SH-SY5Y (cell line): ENCODE data around the gene TRIO.

Experiments used
- GATA2 ChIP-seq: IDR thresholded peaks from 2 replicates; pipeline ENCODE4 v1.6.1; 2011; ENCODE audit warnings: mild to moderate bottlenecking, low read depth, low read length
- GATA3 ChIP-seq: IDR thresholded peaks from 2 replicates; pipeline ENCODE4 v1.6.1; 2011; ENCODE audit warnings: low read depth, mild to moderate bottlenecking, low read length, moderate library complexity

TRIO gene

GRCh38 chr5:14380712-14381111 is 237.6 kb downstream of the TRIO start:
- TF ChIP-seq GATA2 (no peak), GATA3 (no peak)

- TF ChIP-seq GATA3 = no peak
- no peak for TF ChIP-seq GATA2
These were observed 239.5 kb downstream of the TRIO start for GRCh38 chr5:14382640-14383039.

GRCh38 chr5:14383923-14384322 is 240.8 kb downstream of the TRIO start:
- no peak for TF ChIP-seq GATA3

GRCh38 chr5:14385019-14385418 is 241.9 kb downstream of the TRIO start:
- no peak for TF ChIP-seq GATA2
- TF ChIP-seq GATA3 = no peak

GRCh38 chr5:14386884-14387624 is 243.9 kb downstream of the TRIO start:
- TF ChIP-seq GATA3 (no peak), GATA2 (no peak)

DNA sequence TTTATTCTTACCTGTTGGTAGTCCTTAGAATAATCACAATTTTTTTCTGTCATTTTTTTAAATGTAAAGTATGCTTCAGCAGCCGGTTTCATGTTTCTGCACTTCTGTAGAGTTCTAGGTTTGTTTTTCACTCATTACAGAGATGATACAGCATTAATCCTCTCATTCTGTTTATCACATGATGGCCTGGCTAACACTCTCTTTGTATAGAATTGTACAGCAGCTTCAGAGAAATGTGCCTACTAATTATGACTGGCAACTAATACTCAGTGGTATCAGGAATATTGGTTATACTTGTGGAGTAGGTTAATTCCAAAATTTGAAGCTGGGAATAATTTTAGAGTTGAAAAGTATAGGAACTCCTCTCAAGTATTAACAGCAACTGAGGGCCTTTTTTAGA is 245.6 kb downstream of the TRIO start:
- no peak for TF ChIP-seq GATA3
- no peak for TF ChIP-seq GATA2

GRCh38 chr5:14394365-14394764 is 251.2 kb downstream of the TRIO start:
- no peak for TF ChIP-seq GATA3
- TF ChIP-seq GATA2 = no peak

DNA sequence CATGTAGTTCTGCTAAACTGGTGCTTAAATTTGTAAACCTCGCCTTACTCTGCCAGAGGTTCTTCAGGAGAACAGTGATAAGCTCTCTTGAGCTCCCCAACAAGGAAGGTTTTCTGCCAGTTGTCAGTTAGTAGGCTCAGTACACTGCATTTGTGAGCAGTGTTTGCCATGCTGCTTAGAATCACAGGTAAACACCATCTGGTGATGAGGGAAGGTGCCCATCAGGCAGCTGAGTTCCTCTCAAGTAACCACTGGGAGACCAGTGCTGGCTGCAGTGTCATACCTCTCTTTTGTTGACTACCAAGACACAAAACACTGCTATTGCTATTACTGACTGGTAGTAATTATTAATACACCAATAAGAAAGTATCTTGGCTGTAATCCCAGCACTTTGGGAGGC is 252.3 kb downstream of the TRIO start:
- no peak for TF ChIP-seq GATA3
- TF ChIP-seq GATA2 = no peak

DNA sequence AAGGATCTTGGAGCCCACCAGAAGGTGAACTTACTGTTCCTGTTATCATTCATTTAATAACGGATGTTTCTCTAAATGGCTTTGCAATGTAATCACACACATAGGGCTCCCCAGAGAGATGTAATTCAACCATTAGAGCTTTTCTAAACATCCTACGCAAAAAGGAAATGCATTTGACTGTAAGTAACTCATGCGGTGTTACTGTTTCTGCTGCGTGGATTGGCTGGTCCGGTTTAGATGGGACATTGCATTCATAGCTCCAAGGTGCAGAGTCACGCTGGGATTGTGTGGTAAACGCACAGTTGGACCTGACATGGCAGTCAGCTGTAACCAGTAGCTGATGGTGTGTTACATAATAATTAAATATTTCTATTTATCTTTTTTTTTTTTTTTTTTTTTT is 252.9 kb downstream of the TRIO start:
- no peak for TF ChIP-seq GATA3
- no peak for TF ChIP-seq GATA2

- no peak for TF ChIP-seq GATA3
- no peak for TF ChIP-seq GATA2
These were observed 253.6 kb downstream of the TRIO start for GRCh38 chr5:14396737-14397136.

DNA sequence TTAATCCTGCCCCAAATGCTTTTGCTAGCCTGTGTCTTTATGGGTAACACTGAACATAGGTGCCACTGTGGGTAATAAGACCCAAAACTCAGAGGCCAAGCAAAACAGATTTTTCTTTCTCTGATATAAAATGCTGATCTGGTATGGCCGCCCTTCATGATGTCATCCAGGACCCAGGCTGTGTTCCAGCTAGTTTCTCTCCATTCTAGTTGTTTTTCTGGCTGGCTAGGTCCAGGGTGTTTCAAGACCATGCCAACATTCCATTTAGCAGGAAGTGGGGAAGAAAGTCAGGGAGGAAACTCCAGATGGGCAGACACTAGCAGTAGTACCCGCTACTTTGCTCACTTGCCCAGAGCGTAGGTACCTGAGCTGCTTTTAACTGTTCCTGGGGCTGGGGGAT is 254.6 kb downstream of the TRIO start:
- TF ChIP-seq GATA3 = no peak
- no peak for TF ChIP-seq GATA2

DNA sequence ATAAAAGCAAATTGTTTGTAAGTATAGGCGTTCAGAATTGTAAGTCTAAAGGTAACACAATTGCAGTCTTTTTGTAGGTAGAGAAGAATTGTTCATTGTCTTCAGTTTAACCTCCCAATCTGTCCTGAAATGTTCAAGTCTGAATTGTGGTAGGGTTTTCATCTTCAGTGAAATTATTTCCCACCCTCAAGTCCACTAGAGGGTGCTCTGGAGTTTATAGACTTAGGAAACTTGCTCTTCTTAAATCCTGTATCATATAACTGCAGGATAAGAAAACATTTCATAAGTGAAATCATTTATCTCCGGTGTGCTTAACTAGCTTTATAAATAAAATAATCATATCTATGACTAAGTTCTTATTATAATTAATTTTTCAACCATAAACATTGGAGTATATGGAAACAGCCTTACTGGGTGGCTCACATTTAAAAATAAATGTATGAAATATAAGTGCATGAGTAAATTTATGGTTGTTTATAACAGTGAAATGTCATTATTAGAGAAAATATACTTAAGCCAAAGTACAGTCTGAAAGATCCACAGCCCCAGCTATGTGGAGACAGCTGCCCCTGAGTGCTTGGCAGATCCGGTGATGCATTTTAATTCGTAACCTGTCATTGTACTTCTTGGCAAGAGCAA is 256.0 kb downstream of the TRIO start:
- no peak for TF ChIP-seq GATA3
- TF ChIP-seq GATA2 = no peak

DNA sequence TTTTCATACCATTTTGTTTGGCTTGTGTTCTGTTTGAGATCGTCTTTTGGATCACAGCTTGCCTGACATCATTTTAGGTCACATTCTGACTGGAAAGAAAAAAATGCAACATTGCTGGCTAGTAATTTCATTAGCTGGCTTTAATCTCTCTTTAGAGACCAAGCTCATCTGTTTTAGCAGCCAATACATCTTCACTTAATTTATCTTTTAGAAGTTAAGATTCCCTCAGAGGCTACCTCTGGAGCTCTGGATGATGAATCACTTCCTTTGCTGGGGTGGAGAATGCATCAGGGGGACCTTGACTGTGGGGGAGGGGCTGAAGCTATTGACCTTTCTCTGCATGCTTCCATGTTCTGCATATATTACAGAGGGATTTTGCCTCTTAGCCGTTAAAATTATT is 256.9 kb downstream of the TRIO start:
- TF ChIP-seq GATA2 (peak; percentile 12; the same call in 1 of the 2 replicates), GATA3 (no peak)

- no peak for TF ChIP-seq GATA2
- TF ChIP-seq GATA3 = no peak
These were observed 257.5 kb downstream of the TRIO start for GRCh38 chr5:14400611-14401010.

- TF ChIP-seq GATA2 = peak; percentile 79
- TF ChIP-seq GATA3 = no peak
These were observed 258.5 kb downstream of the TRIO start for GRCh38 chr5:14401639-14402038.
